Neural progenitor cell (in vitro differentiated cells): Measurements from ENCODE around the gene TMPRSS4. TPM values are rescaled to one million over a fixed set of nuclear protein-coding genes. Genes with fewer than 3 reads are reported as not detected.

Source experiments
- DNase-seq: peaks from one replicate; pipeline ENCODE4 v3.0.0-alpha.2; 2016; ENCODE audit warnings: low spot score
- H2AFZ ChIP-seq: fragments of 200-600 bp; sonication (generic); replicated peaks from 2 replicates; pipeline ENCODE4 v1.6.1; 2016; ENCODE audit warnings: antibody characterized with exemption
- H3F3A ChIP-seq: fragments of 200-600 bp; sonication (generic); 2 replicates; pipeline ENCODE4 v1.6.1; 2016; ENCODE audit warnings: antibody characterized with exemption, low read depth
- H3K27ac ChIP-seq: fragments of 200-600 bp; sonication (generic); 2 replicates; pipeline ENCODE4 v1.5.1; 2016; ENCODE audit warnings: mild to moderate bottlenecking
- H3K27me3 ChIP-seq: fragments of 200-600 bp; sonication (generic); 2 replicates; pipeline ENCODE4 v1.6.1; 2016; ENCODE audit warnings: mild to moderate bottlenecking, moderate library complexity
- H3K36me3 ChIP-seq: fragments of 200-600 bp; sonication (generic); 2 replicates; pipeline ENCODE4 v1.5.1; 2016
- H3K4me1 ChIP-seq: fragments of 200-600 bp; sonication (generic); 2 replicates; pipeline ENCODE4 v1.6.1; 2016; ENCODE audit warnings: mixed run types
- H3K4me2 ChIP-seq: fragments of 200-600 bp; sonication (generic); 2 replicates; pipeline ENCODE4 v1.6.1; 2016
- H3K4me3 ChIP-seq: fragments of 200-600 bp; sonication (generic); 2 replicates; pipeline ENCODE4 v1.5.1; 2016
- H3K79me2 ChIP-seq: fragments of 200-600 bp; sonication (generic); 2 replicates; pipeline ENCODE4 v1.6.1; 2016; ENCODE audit warnings: low read depth
- H3K9ac ChIP-seq: fragments of 200-600 bp; sonication (generic); 2 replicates; pipeline ENCODE4 v1.6.1; 2016
- H3K9me3 ChIP-seq: fragments of 200-600 bp; sonication (generic); 2 replicates; pipeline ENCODE4 v1.5.1; 2016; ENCODE audit warnings: low read depth
- H4K20me1 ChIP-seq: fragments of 200-600 bp; sonication (generic); 2 replicates; pipeline ENCODE4 v1.6.1; 2016; ENCODE audit warnings: low read depth
- H3K27ac Mint-ChIP-seq: 3 replicates; pipeline ENCODE4 v1.8.0; 2021; ENCODE audit warnings: mixed read lengths
- H3K27me3 Mint-ChIP-seq: 2 replicates; pipeline ENCODE4 v1.8.0; 2022; ENCODE audit warnings: low read depth, mild to moderate bottlenecking, inconsistent platforms, moderate library complexity, mixed read lengths; ENCODE audit not compliant: insufficient read depth
- H3K36me3 Mint-ChIP-seq: 3 replicates; pipeline ENCODE4 v1.8.0; 2021; ENCODE audit warnings: mixed read lengths
- H3K4me1 Mint-ChIP-seq: 3 replicates; pipeline ENCODE4 v1.8.0; 2021; ENCODE audit warnings: mixed read lengths
- H3K4me3 Mint-ChIP-seq: 3 replicates; pipeline ENCODE4 v1.8.0; 2021; ENCODE audit warnings: mild to moderate bottlenecking, moderate library complexity, mixed read lengths
- H3K9me3 Mint-ChIP-seq: 3 replicates; pipeline ENCODE4 v1.8.0; 2020; ENCODE audit warnings: mixed read lengths
- CTCF ChIP-seq: fragments of 200-600 bp; sonication (generic); IDR thresholded peaks from 2 replicates; pipeline ENCODE4 v1.5.1; 2017; ENCODE audit warnings: antibody characterized with exemption, mild to moderate bottlenecking
- EZH2 ChIP-seq: fragments of 200-600 bp; sonication (generic); IDR thresholded peaks from 2 replicates; pipeline ENCODE4 v1.6.1; 2017; ENCODE audit warnings: antibody characterized with exemption, mild to moderate bottlenecking, moderate library complexity
- EZH2phosphoT487 ChIP-seq: fragments of 200-600 bp; sonication (generic); IDR thresholded peaks from 2 replicates; pipeline ENCODE4 v1.6.1; 2017; ENCODE audit warnings: antibody characterized with exemption
- total RNA-seq: library from RNA; depleted of rRNA; stranded (reverse); fragments of >200 nt; gene quantifications from 2 replicates; pipeline ENCODE4 v1.2.3, GENCODE V29; 2015; ENCODE audit warnings: low replicate concordance

TMPRSS4 gene
- not detected in 2 replicates for total RNA-seq

GRCh38 chr11:118076754-118077281 is at the start of gene TMPRSS4:
TSS of gene TMPRSS4 (plus strand) at chr11:118077078. CDS start at chr11:118077303, 225 bp downstream.
- TF ChIP-seq EZH2 (no peak), CTCF (no peak), EZH2phosphoT487 (no peak)
- Histone ChIP-seq H3F3A (no peaks in the 10 kb centered on the region), H2AFZ (no peak within 1 kb of the TSS), H3K9ac (no peak within 1 kb of the TSS), H3K27ac (no peak within 1 kb of the TSS), H3K27me3 (no peaks in the 10 kb centered on the region), H3K4me2 (no peak within 1 kb of the TSS), H3K79me2 (no peaks in the 10 kb centered on the region), H3K4me3 (no peak within 1 kb of the TSS), H3K4me1 (no peaks in the 10 kb centered on the region), H3K36me3 (no peaks in the 10 kb centered on the region), H3K9me3 (no peaks in the 10 kb centered on the region), H4K20me1 (no peaks in the 10 kb centered on the region)
- no peaks in the 10 kb centered on the region for H3K36me3 Mint-ChIP-seq
- peaks cover 18% of the 10 kb centered on the region for H3K4me1 Mint-ChIP-seq
- H3K9me3 Mint-ChIP-seq, result no peaks in the 10 kb centered on the region
- H3K27me3 Mint-ChIP-seq, result peaks cover 11% of the 10 kb centered on the region
- H3K4me3 Mint-ChIP-seq, result no peak within 1 kb of the TSS
- DNase-seq, result no peak
- no peak within 1 kb of the TSS for H3K27ac Mint-ChIP-seq

GRCh38 chr11:118027694-118028093 is 49.2 kb upstream of the TMPRSS4 start:
- no peaks in the 10 kb centered on the region for H3K9me3 Mint-ChIP-seq
- no peak for DNase-seq
- no peaks in the 10 kb centered on the region for H3K4me1 Mint-ChIP-seq
- H3K27ac Mint-ChIP-seq, result no peak overlapping the region
- Histone ChIP-seq H3K4me3 (no peak overlapping the region), H3K9ac (no peak overlapping the region), H3K36me3 (no peaks in the 10 kb centered on the region), H3F3A (no peaks in the 10 kb centered on the region), H3K27ac (no peak overlapping the region), H3K79me2 (no peaks in the 10 kb centered on the region), H4K20me1 (no peaks in the 10 kb centered on the region), H3K27me3 (no peaks in the 10 kb centered on the region), H3K4me2 (no peak overlapping the region), H3K9me3 (no peaks in the 10 kb centered on the region), H3K4me1 (no peaks in the 10 kb centered on the region), H2AFZ (no peak overlapping the region)
- H3K36me3 Mint-ChIP-seq, result no peaks in the 10 kb centered on the region
- peaks cover 2% of the 10 kb centered on the region for H3K27me3 Mint-ChIP-seq
- TF ChIP-seq EZH2phosphoT487 (no peak), EZH2 (no peak), CTCF (no peak)
- H3K4me3 Mint-ChIP-seq, result no peak overlapping the region

GRCh38 chr11:118028626-118029025 is 48.3 kb upstream of the TMPRSS4 start:
- Histone ChIP-seq H3K9ac (no peak overlapping the region), H3K4me3 (no peak overlapping the region), H3K27me3 (no peaks in the 10 kb centered on the region), H3K36me3 (no peaks in the 10 kb centered on the region), H3F3A (no peaks in the 10 kb centered on the region), H3K9me3 (no peaks in the 10 kb centered on the region), H3K4me1 (no peaks in the 10 kb centered on the region), H3K4me2 (no peak overlapping the region), H3K79me2 (no peaks in the 10 kb centered on the region), H3K27ac (no peak overlapping the region), H4K20me1 (no peaks in the 10 kb centered on the region), H2AFZ (no peak overlapping the region)
- H3K4me3 Mint-ChIP-seq, result no peak overlapping the region
- H3K4me1 Mint-ChIP-seq, result no peaks in the 10 kb centered on the region
- no peaks in the 10 kb centered on the region for H3K36me3 Mint-ChIP-seq
- no peak for DNase-seq
- H3K27ac Mint-ChIP-seq, result no peak overlapping the region
- peaks cover 2% of the 10 kb centered on the region for H3K27me3 Mint-ChIP-seq
- H3K9me3 Mint-ChIP-seq, result no peaks in the 10 kb centered on the region
- no peak for TF ChIP-seq EZH2phosphoT487
- no peak for TF ChIP-seq EZH2
- no peak for TF ChIP-seq CTCF
